SK-N-MC (cell line): Measurements from ENCODE around the gene HAUS5.

Source experiments
- EZH2 ChIP-seq: fragments of 200-600 bp; sonication (generic); IDR thresholded peaks from one replicate; pipeline ENCODE4 v1.6.1; 2017; ENCODE audit warnings: antibody characterized with exemption
- FOXP2 ChIP-seq: optimal IDR thresholded peaks from 2 replicates; pipeline ENCODE3; 2011; ENCODE audit warnings: mild to moderate bottlenecking, moderate library complexity; ENCODE audit not compliant: insufficient read depth; ENCODE audit errors: extremely low read length, control extremely low read depth
- POLR2AphosphoS5 ChIP-seq: IDR thresholded peaks from 2 replicates; pipeline ENCODE4 v1.6.1; 2012; ENCODE audit warnings: mild to moderate bottlenecking, low read depth, low read length, borderline replicate concordance

DNA sequence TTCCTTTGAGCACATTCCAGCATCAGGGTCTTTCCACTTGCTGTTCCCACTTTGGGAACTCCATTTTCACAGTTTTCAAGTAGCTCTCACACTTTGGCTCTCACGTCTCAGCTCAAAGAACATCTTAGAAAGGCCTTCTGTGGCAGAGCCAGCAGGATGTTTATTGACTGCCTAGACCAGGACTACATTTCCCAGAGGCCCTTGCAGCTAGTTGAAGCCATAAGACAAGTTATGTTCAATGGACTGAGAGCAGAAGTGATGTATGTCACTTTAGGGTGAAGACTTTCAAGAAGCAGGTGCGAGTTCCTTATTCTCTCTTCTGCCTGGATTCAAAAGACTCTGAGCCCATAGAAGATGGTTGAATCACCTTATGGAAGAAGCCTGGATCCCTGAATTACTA lies 4.3 kb upstream of the HAUS5 start:
- TF ChIP-seq POLR2AphosphoS5 = no peak
- no peak for TF ChIP-seq FOXP2
- TF ChIP-seq EZH2 = no peak
